Colonic mucosa (tissue), 4 donors: ENCODE data around the gene NEGR1. TPM values are rescaled to one million over a fixed set of nuclear protein-coding genes. Genes with fewer than 3 reads are reported as not detected.

ENCODE experiments used
- DNase-seq: peaks from one replicate; pipeline ENCODE4 v3.0.0-alpha.2; 2020
- H3K27ac ChIP-seq: fragments of 200-600 bp; one replicate; pipeline ENCODE4 v1.8.0; 2021
- H3K27me3 ChIP-seq: fragments of 200-600 bp; one replicate; pipeline ENCODE4 v1.8.0; 2021
- H3K36me3 ChIP-seq: fragments of 200-600 bp; one replicate; pipeline ENCODE4 v1.8.0; 2021
- H3K4me1 ChIP-seq: fragments of 200-600 bp; one replicate; pipeline ENCODE4 v1.8.0; 2021; ENCODE audit warnings: mild to moderate bottlenecking
- H3K4me3 ChIP-seq: fragments of 200-600 bp; one replicate; pipeline ENCODE4 v1.8.0; 2021
- H3K9ac ChIP-seq, 2 donors: one replicate each; pipeline ENCODE4 v1.7.0; 2013; ENCODE audit warnings: control low read depth in 2 of 2, low read depth in 2 of 2, low read length in 2 of 2
- H3K9me3 ChIP-seq: fragments of 200-600 bp; one replicate; pipeline ENCODE4 v1.8.0; 2021
- CTCF ChIP-seq: fragments of 200-600 bp; IDR thresholded peaks from one replicate; pipeline ENCODE4 v1.8.0; 2022; ENCODE audit warnings: antibody characterized with exemption, mild to moderate bottlenecking
- intact Hi-C: fragments of 100-400 bp; cut with DNase I; formaldehyde crosslinking; loops from one replicate; pipeline ENCODE4 v1.14.1; 2022
- total RNA-seq, 2 donors: library from RNA; stranded (reverse); fragmentation: NEBNext Ultra II Directional in 1 of 2; extraction: Animal tissue kit (Norgen Biotek cat#: 25700) in 1 of 2; gene quantifications; one replicate each; pipeline ENCODE4 v1.2.1, GENCODE V29; 2021
- donor health status: healthy.
- donor health status: DM: no; HTN: no; CAD: no.
- donor health status: DM: no; HTN: no; CAD: no.

NEGR1 gene
- total RNA-seq, 2 donors from 2014 or later, result 4.0 to 9.2 TPM

GRCh38 chr1:72094209-72094608, 188.1 kb downstream of the NEGR1 start:
- no peak overlapping the region for H3K4me3 ChIP-seq
- no peak overlapping the region for H3K9ac ChIP-seq
- no peak for TF ChIP-seq CTCF
- H3K4me1 ChIP-seq, result no peaks in the 10 kb centered on the region
- H3K27me3 ChIP-seq, result no peaks in the 10 kb centered on the region
- no peaks in the 10 kb centered on the region for H3K36me3 ChIP-seq
- H3K27ac ChIP-seq, result no peak overlapping the region
- DNase-seq, result no peak
- no peaks in the 10 kb centered on the region for H3K9me3 ChIP-seq
- intact Hi-C loops, result no loop called here

GRCh38 chr1:72086394-72086793, 195.9 kb downstream of the NEGR1 start:
- H3K4me3 ChIP-seq, result no peak overlapping the region
- DNase-seq, result no peak

GRCh38 chr1:72075425-72075824, 206.9 kb downstream of the NEGR1 start:
- TF ChIP-seq CTCF, result no peak
- H3K27me3 ChIP-seq, result no peaks in the 10 kb centered on the region
- no peak overlapping the region for H3K4me3 ChIP-seq
- H3K4me1 ChIP-seq, result no peaks in the 10 kb centered on the region
- no peaks in the 10 kb centered on the region for H3K9me3 ChIP-seq
- H3K27ac ChIP-seq, result no peak overlapping the region
- H3K9ac ChIP-seq, result no peak overlapping the region
- no peak for DNase-seq
- no peaks in the 10 kb centered on the region for H3K36me3 ChIP-seq
- intact Hi-C loops, result no loop called here

More at GRCh38 chr1:72086394-72086793, 195.9 kb downstream of the NEGR1 start:
- no peak for TF ChIP-seq CTCF
- intact Hi-C loops, result no loop called here
- Histone ChIP-seq H3K4me1 (no peaks in the 10 kb centered on the region), H3K9me3 (no peaks in the 10 kb centered on the region), H3K27ac (no peak overlapping the region), H3K27me3 (no peaks in the 10 kb centered on the region), H3K36me3 (no peaks in the 10 kb centered on the region), H3K9ac (no peak overlapping the region)

GRCh38 chr1:72066431-72066830, 215.9 kb downstream of the NEGR1 start:
- H3K27ac ChIP-seq, result no peak overlapping the region
- no peaks in the 10 kb centered on the region for H3K27me3 ChIP-seq
- no peaks in the 10 kb centered on the region for H3K4me1 ChIP-seq
- intact Hi-C loops, result no loop called here
- no peak for TF ChIP-seq CTCF
- H3K9ac ChIP-seq, result no peak overlapping the region
- H3K36me3 ChIP-seq, result no peaks in the 10 kb centered on the region
- no peaks in the 10 kb centered on the region for H3K9me3 ChIP-seq
- DNase-seq, result no peak
- no peak overlapping the region for H3K4me3 ChIP-seq

GRCh38 chr1:72064196-72065075, 217.9 kb downstream of the NEGR1 start:
- Histone ChIP-seq H3K27me3 (no peaks in the 10 kb centered on the region), H3K36me3 (no peaks in the 10 kb centered on the region), H3K9ac (no peak overlapping the region), H3K27ac (no peak overlapping the region), H3K9me3 (no peaks in the 10 kb centered on the region), H3K4me3 (no peak overlapping the region), H3K4me1 (no peaks in the 10 kb centered on the region)
- TF ChIP-seq CTCF, result no peak
- intact Hi-C loops, result no loop called here
- no peak for DNase-seq
